K562 (cell line): ENCODE measurements around the gene TASP1. TPM values are rescaled to one million over a fixed set of nuclear protein-coding genes. Genes with fewer than 3 reads are reported as not detected.

Experiments used
- ARID1B ChIP-seq: fragments of 450-650 bp; IDR thresholded peaks from 2 replicates; pipeline ENCODE4 v1.6.1; 2016; ENCODE audit warnings: antibody characterized with exemption, mild to moderate bottlenecking, inconsistent platforms
- CEBPB ChIP-seq: fragments of 450-650 bp; IDR thresholded peaks from 2 replicates; pipeline ENCODE4 v1.6.1; 2016; ENCODE audit warnings: missing genetic modification characterization, missing compliant biosample characterization
- SNRNP70 ChIP-seq: fragments of 200-400 bp; formaldehyde crosslinking; optimal IDR thresholded peaks from 2 replicates; pipeline ENCODE3; 2017; ENCODE audit warnings: low read depth, low read length
- TAF15 ChIP-seq: fragments of 200-400 bp; formaldehyde crosslinking; IDR thresholded peaks from 2 replicates; pipeline ENCODE4 v1.6.1; 2017; ENCODE audit warnings: mild to moderate bottlenecking, low read depth, low read length, moderate library complexity
- TSC22D4 ChIP-seq: fragments of 450-650 bp; IDR thresholded peaks from 2 replicates; pipeline ENCODE4 v1.6.1; 2016; ENCODE audit warnings: missing genetic modification characterization, missing biosample characterization, control low read depth
- ZBTB8A ChIP-seq: fragments of 450-650 bp; IDR thresholded peaks from 2 replicates; pipeline ENCODE4 v1.6.1; 2018; ENCODE audit warnings: mild to moderate bottlenecking, moderate library complexity; ENCODE audit not compliant: partially characterized antibody
- ZFP30 ChIP-seq: fragments of 250-450 bp; sonication (Bioruptor Pico); IDR thresholded peaks from 2 replicates; pipeline ENCODE4 v1.8.0; 2022; ENCODE audit warnings: moderate library complexity, mild to moderate bottlenecking, inconsistent platforms, borderline replicate concordance
- ZNF764 ChIP-seq: fragments of 250-450 bp; sonication (Bioruptor Pico); IDR thresholded peaks from 2 replicates; pipeline ENCODE4 v1.4.0; 2020; ENCODE audit warnings: low read depth, mild to moderate bottlenecking, moderate library complexity
- polyA plus RNA-seq, 8 experiments: library from polyadenylated mRNA; depleted of rRNA in 4 of 8; stranded (reverse) in 5 of 8; unstranded in 3 of 8; fragments of >200 nt; fragmentation: Nextera tagmentation in 2 of 8; fragmentation: Illumina TruSeq in 1 of 8; extraction: Ambion mirVana in 2 of 8; extraction: Trizol in 1 of 8; gene quantifications; 2 replicates each; pipeline versions ENCODE4 v1.2.1 to v1.2.3, GENCODE V29; 2011 to 2014; ENCODE audit warnings: inconsistent platforms in 1 of 8, missing spikeins in 1 of 8
- total RNA-seq, 7 experiments: library from RNA; depleted of rRNA in 6 of 7; stranded (reverse); fragments of >200 nt in 6 of 7; fragmentation: Illumina TruSeq in 2 of 7; extraction: Trizol in 2 of 7; gene quantifications; 2 replicates each; pipeline versions ENCODE4 v1.2.1 to v1.2.3, GENCODE V29; 2011 to 2021; ENCODE audit warnings: low replicate concordance in 1 of 7
- TF ChIP-seq, protein P1 (sequence below), 2 experiments: fragments of 450-650 bp; formaldehyde crosslinking in 1 of 2; IDR thresholded peaks; 2 replicates each; pipeline versions ENCODE4 v1.4.0 to v1.6.1; 2014 to 2020; ENCODE audit warnings: mild to moderate bottlenecking in 2 of 2, borderline replicate concordance in 1 of 2, low read depth in 1 of 2
- TF ChIP-seq, protein P2 (sequence below): IDR thresholded peaks from 3 replicates; pipeline ENCODE4 v1.6.1; 2011; ENCODE audit warnings: borderline replicate concordance, mild to moderate bottlenecking; ENCODE audit not compliant: insufficient read length, insufficient read depth
- TF ChIP-seq, protein P3 (sequence below): fragments of 250-450 bp; sonication (Bioruptor Pico); IDR thresholded peaks from 2 replicates; pipeline ENCODE4 v1.5.0; 2021
- TF ChIP-seq, protein P4 (sequence below): fragments of 150-350 bp; IDR thresholded peaks from 2 replicates; pipeline ENCODE4 v1.6.1; 2014; ENCODE audit warnings: low read depth, mild to moderate bottlenecking, low read length, borderline replicate concordance

The TASP1 gene
- total and polyA plus RNA-seq, 9 of the 15 experiments (the other 6 are each of a cell fraction or from before 2014, with no cell fraction given), result 3.7 to 10.6 (median 6.4) TPM

DNA sequence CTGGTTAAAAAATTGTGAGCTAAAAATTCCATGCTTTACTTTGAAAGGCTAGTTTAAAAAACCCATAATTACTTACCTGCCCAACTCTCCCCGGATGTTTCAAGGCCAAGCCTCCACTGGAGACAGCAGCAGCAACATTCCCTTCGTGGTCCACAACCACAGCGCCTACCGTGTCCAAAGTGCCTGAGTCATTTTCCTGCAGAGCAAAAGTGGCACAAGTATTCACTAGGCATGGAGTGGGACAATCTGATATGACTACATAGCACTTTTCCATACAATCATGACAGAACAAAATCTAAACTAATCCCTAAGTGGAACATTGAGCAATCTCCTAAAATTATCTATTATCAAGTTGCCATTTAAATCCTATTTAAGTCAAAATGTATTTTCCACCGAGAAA lies 104.8 kb downstream of the TASP1 start (continued):
- TF ChIP-seq, protein P1, sequence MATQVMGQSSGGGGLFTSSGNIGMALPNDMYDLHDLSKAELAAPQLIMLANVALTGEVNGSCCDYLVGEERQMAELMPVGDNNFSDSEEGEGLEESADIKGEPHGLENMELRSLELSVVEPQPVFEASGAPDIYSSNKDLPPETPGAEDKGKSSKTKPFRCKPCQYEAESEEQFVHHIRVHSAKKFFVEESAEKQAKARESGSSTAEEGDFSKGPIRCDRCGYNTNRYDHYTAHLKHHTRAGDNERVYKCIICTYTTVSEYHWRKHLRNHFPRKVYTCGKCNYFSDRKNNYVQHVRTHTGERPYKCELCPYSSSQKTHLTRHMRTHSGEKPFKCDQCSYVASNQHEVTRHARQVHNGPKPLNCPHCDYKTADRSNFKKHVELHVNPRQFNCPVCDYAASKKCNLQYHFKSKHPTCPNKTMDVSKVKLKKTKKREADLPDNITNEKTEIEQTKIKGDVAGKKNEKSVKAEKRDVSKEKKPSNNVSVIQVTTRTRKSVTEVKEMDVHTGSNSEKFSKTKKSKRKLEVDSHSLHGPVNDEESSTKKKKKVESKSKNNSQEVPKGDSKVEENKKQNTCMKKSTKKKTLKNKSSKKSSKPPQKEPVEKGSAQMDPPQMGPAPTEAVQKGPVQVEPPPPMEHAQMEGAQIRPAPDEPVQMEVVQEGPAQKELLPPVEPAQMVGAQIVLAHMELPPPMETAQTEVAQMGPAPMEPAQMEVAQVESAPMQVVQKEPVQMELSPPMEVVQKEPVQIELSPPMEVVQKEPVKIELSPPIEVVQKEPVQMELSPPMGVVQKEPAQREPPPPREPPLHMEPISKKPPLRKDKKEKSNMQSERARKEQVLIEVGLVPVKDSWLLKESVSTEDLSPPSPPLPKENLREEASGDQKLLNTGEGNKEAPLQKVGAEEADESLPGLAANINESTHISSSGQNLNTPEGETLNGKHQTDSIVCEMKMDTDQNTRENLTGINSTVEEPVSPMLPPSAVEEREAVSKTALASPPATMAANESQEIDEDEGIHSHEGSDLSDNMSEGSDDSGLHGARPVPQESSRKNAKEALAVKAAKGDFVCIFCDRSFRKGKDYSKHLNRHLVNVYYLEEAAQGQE (IDR thresholded peaks at IDR 0.05; ENCODE audit: borderline replicate concordance), result no peak
- TF ChIP-seq, protein P1 (CRISPR knock-in tag; IDR thresholded peaks at IDR 0.05; ENCODE audit: low read depth), result no peak
- TF ChIP-seq TSC22D4 (tag) (no peak), CEBPB (tag) (no peak), ZBTB8A (no peak), ZFP30 (CRISPR knock-in tag) (no peak), SNRNP70 (no peak), ZNF764 (no peak), ARID1B (no peak), TAF15 (no peak)
- TF ChIP-seq, protein P2, sequence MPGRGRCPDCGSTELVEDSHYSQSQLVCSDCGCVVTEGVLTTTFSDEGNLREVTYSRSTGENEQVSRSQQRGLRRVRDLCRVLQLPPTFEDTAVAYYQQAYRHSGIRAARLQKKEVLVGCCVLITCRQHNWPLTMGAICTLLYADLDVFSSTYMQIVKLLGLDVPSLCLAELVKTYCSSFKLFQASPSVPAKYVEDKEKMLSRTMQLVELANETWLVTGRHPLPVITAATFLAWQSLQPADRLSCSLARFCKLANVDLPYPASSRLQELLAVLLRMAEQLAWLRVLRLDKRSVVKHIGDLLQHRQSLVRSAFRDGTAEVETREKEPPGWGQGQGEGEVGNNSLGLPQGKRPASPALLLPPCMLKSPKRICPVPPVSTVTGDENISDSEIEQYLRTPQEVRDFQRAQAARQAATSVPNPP, result no peak
- TF ChIP-seq, protein P3, sequence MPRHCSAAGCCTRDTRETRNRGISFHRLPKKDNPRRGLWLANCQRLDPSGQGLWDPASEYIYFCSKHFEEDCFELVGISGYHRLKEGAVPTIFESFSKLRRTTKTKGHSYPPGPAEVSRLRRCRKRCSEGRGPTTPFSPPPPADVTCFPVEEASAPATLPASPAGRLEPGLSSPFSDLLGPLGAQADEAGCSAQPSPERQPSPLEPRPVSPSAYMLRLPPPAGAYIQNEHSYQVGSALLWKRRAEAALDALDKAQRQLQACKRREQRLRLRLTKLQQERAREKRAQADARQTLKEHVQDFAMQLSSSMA, result no peak
- TF ChIP-seq, protein P4, sequence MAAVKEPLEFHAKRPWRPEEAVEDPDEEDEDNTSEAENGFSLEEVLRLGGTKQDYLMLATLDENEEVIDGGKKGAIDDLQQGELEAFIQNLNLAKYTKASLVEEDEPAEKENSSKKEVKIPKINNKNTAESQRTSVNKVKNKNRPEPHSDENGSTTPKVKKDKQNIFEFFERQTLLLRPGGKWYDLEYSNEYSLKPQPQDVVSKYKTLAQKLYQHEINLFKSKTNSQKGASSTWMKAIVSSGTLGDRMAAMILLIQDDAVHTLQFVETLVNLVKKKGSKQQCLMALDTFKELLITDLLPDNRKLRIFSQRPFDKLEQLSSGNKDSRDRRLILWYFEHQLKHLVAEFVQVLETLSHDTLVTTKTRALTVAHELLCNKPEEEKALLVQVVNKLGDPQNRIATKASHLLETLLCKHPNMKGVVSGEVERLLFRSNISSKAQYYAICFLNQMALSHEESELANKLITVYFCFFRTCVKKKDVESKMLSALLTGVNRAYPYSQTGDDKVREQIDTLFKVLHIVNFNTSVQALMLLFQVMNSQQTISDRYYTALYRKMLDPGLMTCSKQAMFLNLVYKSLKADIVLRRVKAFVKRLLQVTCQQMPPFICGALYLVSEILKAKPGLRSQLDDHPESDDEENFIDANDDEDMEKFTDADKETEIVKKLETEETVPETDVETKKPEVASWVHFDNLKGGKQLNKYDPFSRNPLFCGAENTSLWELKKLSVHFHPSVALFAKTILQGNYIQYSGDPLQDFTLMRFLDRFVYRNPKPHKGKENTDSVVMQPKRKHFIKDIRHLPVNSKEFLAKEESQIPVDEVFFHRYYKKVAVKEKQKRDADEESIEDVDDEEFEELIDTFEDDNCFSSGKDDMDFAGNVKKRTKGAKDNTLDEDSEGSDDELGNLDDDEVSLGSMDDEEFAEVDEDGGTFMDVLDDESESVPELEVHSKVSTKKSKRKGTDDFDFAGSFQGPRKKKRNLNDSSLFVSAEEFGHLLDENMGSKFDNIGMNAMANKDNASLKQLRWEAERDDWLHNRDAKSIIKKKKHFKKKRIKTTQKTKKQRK, result no peak
